ENCODE measurements around the gene PPP1R3A. TPM values are rescaled to one million over a fixed set of nuclear protein-coding genes. Genes with fewer than 3 reads are reported as not detected.

PPP1R3A gene
- total RNA-seq, 1 experiment from 2014 or later: not detected

DNA sequence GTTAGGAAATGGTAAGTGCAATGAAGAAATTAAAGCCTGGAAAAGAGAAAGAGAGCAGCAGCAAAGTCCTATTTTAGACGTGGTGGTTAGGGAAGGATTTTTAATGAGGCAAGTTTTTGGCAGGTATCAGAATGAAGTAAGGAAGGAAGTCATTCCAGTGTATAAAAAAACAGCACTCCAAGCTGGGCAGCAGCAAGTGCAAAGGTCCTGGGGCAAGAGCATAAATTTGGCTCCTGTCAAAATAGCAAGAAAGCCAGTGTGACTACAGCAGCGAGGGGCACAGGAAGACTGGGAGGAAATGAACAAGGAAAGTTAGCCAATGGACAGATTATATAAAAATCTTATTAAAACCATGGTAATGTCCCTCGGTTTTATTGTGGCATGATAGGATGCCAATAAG, 90.2 kb downstream of the PPP1R3A start (continued):
- TF ChIP-seq EGR1 (IDR thresholded peaks at IDR 0.05; ENCODE audit: low read depth) (no peak), FOSL1 (IDR thresholded peaks at IDR 0.05; ENCODE audit: low read depth) (no peak), YY1 (IDR thresholded peaks at IDR 0.05; ENCODE audit: extremely low read depth, insufficient replicate concordance, low read depth, low read length) (no peak), ELF1 (IDR thresholded peaks at IDR 0.05; ENCODE audit: borderline replicate concordance, low read depth) (no peak), RAD21 (IDR thresholded peaks at IDR 0.05; ENCODE audit: low read depth) (no peak), TCF7L2 (IDR thresholded peaks at IDR 0.05; ENCODE audit: borderline replicate concordance, extremely low read depth, insufficient read depth, insufficient read length) (no peak), CEBPB (IDR thresholded peaks at IDR 0.05; ENCODE audit: low read depth) (no peak)
